Stimulated activated CD4-positive, alpha-beta T cell treated with anti-CD3 and anti-CD28 coated beads, TNF-alpha, amount 100 ng/mL, for 24 hours (primary cell): ENCODE data around the gene ENHO.
"Not testable (repeated sequence)": the region's sequence is repeated elsewhere in the genome, so short reads cannot be mapped to it uniquely, and the experiment has no call there.

ENCODE experiments used
- DNase-seq, 3 experiments: peaks; one replicate each; pipeline ENCODE4 v3.0.0-alpha.2; 2020; ENCODE audit warnings: low read depth in 3 of 3

Gene ENHO

DNA sequence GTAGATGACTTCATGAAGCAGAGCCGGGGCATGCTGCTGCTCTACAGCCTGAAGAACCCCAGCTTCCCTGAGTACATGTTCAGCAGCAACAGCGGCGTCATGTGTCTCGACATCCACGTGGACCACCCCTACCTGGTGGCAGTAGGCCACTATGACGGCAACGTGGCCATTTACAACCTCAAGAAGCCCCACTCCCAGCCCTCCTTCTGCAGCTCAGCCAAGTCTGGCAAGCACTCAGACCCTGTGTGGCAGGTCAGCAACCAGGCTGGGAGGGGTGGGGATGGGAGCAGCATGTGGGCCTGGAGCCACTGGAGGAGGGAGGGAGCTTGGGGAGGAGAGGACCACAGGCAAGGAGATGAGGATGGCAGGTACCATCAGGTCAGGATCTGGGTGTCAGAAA lies 16.2 kb downstream of the ENHO start:
- no peak for DNase-seq

DNA sequence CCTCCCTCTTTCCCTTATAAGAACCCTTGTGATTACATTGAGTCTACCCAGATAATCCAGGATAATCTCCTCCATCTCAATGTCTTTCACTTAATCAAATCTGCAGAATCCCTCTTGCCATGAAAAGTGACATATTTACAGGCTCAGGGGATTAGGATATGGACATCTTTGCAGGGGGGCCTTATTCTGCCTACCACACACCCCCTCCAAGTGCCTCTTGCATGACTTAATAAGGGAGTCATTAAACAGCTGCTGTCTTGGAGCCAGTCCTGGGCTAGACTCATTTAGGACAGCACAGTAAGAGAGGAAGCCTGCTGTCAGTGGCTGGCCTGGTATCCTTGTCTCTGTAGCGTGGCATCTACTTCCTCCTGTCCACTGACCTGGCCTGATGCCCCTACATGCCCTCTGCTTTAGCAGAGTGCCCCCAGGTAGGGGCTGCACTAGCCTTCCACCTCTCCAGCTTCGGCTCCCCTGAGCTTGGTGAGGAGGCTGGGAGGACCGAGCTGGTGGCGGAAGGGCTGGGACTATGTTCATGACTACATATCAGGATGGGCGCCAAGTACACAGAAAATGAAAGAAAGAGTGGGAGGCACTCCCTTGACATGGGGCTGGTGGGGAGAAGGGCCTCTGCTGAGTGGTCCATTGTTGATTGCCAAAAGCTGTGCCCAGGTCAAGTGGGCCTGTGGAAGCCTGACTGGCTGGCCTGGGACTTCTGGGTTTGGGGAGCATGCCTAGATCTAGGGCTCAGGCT lies 17.2 kb downstream of the ENHO start:
- no peak for DNase-seq

DNA sequence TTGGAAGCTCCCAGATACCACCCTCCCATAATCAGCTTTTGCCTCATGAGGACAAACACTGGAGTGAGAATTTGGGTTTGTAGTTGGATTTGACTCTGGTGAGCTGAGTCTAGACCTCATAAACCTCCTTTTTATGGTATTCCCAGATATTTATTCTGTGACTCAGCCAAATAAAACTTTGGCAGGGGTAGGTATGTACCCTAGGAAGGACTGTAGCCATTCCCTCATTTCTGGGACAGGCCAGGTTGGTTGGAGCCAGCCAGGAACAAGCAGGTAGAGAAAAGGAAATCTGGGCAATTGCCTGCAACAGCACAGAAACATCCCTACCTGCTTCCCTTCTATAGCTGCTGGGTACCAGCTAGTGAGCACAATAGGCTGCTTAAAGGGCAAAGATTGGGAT lies 19.4 kb downstream of the ENHO start:
- no peak for DNase-seq

DNA sequence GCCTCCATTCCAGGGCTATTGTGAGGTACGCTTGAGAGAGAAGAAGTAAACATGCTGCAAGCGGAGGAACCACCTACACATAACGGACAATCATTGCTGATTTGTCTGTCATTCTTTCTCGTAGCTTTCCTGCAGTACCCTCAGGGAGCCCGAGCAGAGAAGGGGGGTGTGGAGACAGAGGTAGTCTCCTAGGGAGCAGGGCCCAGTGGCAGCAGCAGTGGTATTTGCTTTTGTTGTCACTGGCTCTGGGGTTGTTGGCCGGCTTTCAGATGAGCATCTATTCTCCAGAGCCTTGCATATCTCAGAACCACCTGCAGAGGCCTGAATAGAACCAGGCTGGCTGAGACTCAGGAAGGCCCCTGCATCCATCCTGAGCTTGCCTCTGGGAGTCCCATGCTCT lies 19.9 kb downstream of the ENHO start:
- DNase-seq: no peak

DNA sequence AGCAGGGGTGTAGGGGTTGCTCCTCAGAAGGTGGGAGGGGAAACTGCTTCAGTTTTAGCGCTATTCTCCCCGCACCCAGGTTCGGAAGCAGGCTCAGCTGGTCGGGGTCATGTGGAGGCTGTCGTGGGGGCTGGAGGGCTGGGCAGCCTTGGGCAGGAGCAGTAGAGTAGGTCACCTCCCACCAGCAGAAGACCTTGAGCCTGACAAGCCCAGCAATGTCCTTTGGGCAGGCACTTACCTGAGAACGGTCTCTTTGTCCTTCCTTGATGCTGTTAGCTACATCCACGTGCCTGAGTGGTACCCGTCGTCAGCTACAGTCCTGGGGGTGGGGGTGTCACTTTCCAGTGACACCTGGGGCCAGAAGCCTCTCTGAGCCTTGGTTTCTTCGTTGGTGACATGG lies 20.3 kb downstream of the ENHO start:
- DNase-seq: no peak

DNA sequence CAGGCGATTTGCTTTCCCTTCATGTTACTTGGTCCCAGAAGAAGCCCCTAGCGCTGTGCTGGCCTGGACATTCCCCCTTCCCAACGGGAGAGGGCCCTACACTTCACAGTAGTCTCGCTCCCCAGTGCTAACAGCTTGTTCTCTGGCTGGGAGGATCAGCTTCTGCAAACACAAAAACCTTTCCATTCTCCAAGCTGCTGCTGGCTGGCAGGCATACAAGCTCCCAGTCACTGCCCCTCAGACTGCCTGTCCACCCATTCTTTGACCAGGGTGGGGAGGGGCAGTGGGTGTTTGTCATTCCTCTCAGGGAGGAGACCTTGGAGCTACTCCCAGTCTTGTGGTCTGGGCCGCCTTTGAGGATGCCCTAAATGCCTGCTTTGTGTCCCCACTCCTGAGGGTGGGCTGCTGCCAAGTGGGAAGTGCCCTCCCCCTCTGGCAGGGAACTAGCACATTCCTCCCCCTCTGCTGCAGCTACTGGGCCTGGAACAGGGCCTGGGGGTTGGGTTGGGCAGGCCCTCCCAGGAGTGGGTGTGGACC lies 20.8 kb downstream of the ENHO start:
- no peak for DNase-seq

- DNase-seq: no peak
Measured at GRCh38 chr9:34501372-34501771, 21.4 kb downstream of the ENHO start.

DNA sequence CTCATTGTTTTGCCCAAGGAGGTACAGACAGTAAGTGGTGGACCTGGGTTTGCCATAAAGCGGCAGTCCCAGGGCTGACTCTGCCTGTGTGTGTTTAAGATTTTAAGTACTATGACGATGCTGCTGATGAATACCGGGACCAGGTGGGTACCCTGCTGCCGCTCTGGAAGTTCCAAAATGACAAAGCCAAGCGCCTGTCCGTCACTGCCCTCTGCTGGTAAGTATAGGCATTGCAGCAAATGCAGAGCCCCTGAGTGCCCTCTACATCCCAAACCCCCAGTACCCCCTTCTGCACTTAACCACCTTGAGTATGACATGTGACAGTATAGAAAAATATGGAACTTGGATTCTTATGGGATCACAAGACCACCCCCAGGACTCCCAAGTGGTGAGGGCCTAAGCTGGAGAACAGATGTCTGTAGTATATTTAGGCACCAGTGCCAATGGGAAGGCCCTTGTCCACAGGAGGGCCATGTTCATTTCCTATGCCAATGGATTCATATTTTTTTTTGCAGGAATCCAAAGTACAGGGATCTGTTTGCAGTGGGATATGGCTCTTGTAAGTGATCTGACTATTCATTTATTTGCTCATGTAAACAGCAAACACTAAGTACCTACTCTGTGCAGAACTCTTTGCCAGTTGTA lies 22.0 kb downstream of the ENHO start:
- DNase-seq: peak; percentile 65 to 80 (median 76)

GRCh38 chr9:34499076-34499475 lies 23.7 kb downstream of the ENHO start:
- no peak for DNase-seq

DNA sequence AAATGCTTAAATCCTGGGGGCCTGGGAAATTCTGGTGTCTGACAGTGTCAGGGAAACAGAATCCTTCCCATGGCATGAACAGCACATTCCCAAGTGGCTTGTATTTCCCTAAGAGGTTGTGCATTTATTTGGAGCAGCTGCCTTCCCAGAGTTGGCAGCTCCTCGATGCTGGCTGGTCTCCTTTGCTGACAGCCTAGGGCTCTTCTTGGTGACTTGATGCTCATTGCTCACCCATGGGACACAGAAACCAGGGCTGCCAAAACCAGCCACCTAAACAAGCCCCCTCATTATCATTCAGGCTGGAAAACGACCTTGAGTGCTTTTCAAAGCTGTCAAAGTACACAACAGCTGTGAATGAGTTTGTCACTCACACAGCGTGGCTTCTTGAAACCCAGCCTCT lies 24.2 kb downstream of the ENHO start:
- no peak for DNase-seq

DNA sequence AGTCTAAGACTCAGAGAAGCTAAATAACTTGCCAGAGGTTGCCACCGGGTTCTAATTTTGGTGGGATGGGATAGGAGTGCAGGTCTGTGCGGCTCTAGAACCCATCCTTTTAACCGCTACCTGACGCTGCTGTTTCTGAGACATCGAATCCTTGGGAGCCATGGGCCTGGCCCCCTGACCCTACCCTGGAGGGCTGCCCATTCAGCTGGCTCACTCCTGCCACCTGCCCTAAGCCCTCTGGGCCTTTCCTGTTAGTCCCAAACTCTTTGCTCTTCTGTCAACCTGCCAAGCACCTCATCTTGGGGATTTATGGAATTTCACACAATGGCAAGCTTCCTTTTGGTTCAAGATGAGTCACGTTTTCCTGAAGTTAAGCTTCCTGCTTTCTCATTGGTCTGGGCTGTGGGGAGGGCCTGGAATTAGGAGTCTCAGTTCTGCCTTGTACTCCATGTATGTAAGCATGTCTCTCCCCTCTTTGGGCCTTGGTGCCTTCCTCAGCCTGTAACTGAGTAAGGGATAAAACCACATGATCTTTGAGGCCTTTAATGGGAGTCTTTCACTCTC lies 26.6 kb downstream of the ENHO start:
- no peak for DNase-seq

DNA sequence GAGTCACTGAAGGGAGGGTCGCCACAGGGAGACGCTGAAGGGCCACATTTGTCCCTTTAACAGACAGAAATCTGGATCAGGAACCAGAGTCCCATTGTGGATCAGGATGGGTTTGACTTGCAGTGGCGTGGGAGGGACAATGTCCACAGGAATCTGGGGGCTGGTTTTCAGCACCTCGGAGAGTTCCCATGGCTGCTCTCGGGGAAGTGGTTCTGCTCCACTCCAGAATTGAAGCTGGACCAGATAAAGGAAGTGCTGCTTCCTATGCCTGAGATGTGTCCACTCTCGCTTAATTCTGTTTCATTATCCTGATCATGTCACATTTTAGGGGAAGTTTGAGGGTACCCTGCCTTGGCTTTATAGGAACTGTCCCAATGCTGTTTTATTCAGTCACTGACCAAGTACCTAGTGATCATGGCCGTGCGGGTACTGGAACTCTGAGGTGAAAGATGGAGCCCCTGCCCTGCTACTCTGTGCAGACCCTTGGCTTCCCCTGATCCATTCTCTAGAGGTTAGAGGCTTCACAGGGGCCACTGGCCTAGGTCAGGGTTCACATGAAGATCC lies 28.7 kb downstream of the ENHO start:
- peak in 1 of 3 experiments; percentile 11 for DNase-seq

DNA sequence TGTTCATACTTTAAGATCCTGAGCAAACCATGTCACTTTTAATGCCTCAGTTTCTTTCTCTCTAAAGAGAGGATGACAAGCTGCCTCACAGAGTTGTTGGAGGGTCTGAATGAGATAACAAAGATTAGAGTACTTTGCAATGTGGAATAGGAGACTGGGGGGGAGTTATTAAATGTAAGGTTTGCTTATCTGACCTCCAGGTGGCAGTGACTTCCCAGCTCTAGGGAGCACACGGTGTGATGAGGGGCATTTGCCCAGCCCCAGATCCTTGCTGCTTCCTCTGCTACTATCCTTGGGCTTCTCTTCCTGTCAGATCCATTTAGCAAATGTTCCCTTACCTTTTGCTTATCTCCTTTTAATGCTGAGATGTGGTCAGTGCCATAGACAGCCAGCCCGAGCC lies 30.7 kb downstream of the ENHO start:
- no peak for DNase-seq

- no peak for DNase-seq
Measured at GRCh38 chr9:34491596-34491995, 31.2 kb downstream of the ENHO start.

- no peak for DNase-seq
Measured at GRCh38 chr9:34490760-34491159, 32.0 kb downstream of the ENHO start.

DNA sequence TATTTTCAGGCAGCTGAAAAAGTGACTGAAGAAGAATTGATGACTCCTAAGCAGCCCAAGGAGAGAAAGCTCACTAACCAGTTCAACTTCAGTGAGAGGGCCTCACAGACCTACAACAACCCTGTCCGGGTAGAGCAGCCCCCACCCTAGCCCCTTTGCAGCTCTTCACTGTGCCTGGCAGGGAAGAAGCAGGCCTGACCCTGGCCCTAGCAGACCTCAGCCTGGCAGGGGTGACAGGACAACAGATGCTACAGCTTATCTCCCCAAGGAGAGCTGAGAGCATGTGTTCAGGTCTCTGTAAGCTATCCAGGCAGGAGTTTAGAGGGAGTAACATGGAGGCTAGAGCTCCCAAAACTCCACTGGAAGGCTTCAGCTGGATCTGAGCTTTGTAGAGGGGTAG lies 32.4 kb downstream of the ENHO start:
- DNase-seq: no peak

- DNase-seq: no peak
Measured at GRCh38 chr9:34486572-34486971, 36.2 kb downstream of the ENHO start.

DNA sequence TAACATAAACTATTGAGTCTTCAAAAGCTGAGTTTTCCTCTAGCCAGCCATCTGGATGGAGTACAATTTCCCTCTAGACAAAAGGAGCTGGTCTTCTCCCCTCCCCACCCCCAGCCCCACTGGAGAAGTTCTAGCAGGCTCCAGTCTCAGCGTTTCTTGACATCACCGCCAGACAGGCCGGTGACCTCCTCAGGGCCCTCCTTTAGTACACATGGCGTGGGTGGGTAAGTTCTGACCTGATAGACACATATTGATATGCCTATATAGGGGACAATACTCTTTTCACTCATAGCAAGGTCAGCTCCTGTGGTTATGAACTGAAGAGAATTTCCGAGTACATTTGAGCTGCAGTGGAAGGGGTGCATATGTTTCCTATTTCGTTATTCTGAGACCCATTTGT lies 37.0 kb downstream of the ENHO start:
- no peak for DNase-seq

DNA sequence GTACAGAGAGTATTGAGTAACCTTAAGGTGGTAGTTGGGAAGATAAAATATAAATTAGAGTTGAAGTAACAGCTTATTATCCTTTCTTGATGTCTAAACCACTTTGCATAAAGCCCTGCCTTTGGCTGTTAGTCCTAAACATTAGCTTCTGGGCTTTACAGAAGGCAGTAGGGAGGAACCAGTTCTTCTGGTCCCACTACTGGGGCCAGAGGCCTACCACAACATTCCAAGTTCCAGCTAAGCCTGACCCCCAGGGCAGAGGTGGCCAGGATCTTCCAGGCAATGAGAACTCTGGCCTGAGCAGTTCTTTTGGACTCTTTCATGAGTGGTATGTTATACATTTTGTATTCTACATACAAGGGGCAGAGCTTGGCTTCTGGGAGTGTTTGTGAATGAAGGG lies 38.1 kb downstream of the ENHO start:
- DNase-seq: no peak

GRCh38 chr9:34482746-34483145 lies 40.0 kb downstream of the ENHO start:
- not testable (repeated sequence) for DNase-seq

GRCh38 chr9:34481620-34482019 lies 41.2 kb downstream of the ENHO start:
- not testable (repeated sequence) for DNase-seq

DNA sequence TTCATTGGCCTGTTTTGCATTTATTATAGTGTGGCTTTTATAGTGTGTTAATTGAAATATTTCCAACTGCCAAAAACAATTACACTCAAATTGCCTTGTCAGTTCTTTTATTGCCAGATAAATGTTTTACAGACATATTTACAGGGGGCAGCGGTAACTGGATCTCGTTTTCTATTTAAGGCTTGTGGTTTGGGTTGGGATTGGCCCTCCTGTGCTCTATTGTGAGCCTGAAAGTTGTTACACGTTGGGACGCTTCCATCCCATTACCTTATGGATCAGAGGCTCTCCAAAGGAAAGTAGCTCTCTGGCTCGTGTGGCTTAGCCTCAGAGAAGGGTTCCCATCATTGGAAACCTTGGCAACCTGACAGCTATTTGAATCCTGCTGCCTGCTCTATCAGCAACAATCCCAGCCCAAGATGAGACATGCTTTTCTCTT lies 43.3 kb downstream of the ENHO start:
- DNase-seq: no peak

DNA sequence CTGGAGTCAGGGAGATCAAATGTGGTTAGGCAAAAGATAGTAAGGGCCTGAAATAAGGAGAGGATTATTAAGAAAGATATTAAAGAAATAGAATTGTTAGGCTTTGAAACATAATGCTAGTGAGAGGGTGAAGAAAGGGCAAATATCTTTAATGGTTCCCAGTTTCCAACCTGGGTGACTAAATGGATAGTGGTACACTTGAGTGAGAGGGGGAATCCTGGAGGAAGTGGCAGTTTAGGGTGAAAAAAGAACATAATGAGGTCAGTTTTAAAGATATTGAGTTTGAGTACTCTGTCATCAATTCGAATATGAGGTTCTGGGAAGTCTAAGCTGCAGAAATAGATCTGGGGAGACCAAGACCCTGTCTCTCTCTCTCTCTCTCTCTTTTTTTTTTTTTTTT lies 45.2 kb downstream of the ENHO start:
- DNase-seq: no peak
